ENCODE results near the gene PCGF3. TPM values are rescaled to one million over a fixed set of nuclear protein-coding genes. Genes with fewer than 3 reads are reported as not detected.

The PCGF3 gene
- total RNA-seq, 4 donors from 2014 or later, result 31.7 to 35.3 (median 34.7) TPM

DNA sequence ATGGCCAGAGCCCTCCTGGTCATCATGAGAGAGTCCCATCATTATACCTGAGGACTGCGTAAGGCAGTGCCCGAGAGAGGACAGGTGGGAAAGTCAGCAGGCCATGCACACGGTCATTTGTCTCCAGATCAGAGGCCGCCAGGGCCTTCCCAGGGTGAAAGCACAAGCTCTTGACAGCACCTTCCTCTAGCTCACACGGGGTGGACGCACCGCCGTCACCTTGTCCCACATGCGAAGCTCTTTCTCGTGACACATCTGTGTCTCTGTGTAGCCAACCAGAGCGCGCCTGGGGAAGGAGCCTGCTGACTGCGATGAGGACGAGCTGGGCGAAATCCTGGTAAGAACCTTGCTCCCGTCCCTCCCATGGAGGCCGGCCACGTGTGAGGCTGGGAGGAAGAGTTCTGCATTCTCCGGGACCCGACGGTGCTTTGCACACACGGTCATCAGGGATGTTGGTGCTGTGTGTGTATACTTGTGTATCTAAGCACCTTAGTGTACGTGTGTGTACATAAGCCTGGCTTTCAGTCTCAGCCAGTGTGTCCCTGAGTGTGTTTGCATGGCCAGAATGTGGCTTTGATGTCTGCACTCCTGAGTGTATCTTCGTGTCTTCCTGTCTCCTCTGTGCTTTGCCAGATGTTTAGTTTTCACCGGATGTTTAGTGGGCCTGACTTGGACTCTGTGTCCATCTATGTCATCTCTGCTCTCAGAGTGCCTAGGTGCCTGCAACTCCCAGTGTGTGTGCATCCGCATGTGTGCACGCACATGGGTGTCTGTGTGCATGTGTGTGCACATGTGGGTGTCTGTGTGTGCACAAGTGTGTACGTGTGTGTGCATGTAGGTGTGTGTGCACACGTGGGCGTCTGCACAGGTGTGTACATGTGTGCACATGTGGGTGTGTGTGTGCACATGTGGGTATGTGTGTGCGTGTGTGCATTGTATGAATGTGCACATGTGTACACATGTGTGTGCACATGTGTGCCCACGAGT lies 46.7 kb upstream of the PCGF3 start:
- Histone ChIP-seq H3K36me3 (no peaks in the 10 kb centered on the region), H3K9me3 (no peaks in the 10 kb centered on the region), H3K27ac (replicated peaks in 1 of 4) (no peak overlapping the region), H3K27me3 (peaks cover 0 to 43% (median 0%) of the 10 kb centered on the region in 4 donors), H3K4me1 (peaks cover 5 to 12% (median 12%) of the 10 kb centered on the region in 4 donors), H3K4me3 (no peak overlapping the region)
- WGBS, result 91% methylated on average over 30 of the region's 32 CpGs
- intact Hi-C loops (cut with DNase I), result no loop called here
- no peak for DNase-seq (ENCODE audit: extremely low spot score)
- no peak for TF ChIP-seq EP300 (IDR thresholded peaks at IDR 0.05)
- no peak for TF ChIP-seq POLR2A (IDR thresholded peaks at IDR 0.05; ENCODE audit: low read depth)
- TF ChIP-seq, protein P1, sequence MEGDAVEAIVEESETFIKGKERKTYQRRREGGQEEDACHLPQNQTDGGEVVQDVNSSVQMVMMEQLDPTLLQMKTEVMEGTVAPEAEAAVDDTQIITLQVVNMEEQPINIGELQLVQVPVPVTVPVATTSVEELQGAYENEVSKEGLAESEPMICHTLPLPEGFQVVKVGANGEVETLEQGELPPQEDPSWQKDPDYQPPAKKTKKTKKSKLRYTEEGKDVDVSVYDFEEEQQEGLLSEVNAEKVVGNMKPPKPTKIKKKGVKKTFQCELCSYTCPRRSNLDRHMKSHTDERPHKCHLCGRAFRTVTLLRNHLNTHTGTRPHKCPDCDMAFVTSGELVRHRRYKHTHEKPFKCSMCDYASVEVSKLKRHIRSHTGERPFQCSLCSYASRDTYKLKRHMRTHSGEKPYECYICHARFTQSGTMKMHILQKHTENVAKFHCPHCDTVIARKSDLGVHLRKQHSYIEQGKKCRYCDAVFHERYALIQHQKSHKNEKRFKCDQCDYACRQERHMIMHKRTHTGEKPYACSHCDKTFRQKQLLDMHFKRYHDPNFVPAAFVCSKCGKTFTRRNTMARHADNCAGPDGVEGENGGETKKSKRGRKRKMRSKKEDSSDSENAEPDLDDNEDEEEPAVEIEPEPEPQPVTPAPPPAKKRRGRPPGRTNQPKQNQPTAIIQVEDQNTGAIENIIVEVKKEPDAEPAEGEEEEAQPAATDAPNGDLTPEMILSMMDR (IDR thresholded peaks at IDR 0.05), result no peak

DNA sequence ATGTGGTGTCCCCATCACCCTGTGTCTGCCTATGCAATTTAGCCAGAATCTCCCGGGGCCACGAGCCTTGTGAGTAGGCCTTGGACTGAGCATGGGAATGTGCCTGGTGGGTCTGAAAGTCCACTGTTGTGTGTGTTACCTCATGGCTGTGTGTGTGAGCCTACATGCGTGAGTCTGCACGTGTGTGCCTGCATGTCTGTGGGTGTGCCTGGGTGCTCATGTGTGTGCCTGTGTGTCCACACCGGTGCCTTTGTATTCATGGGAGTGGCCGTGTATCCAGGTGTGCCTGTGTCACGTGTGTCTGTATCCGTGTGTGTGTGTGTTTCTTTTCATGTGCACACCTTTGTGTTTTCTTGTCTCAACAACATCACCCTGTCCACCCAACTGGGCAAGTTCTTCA lies 45.8 kb upstream of the PCGF3 start:
- WGBS, result 94% methylated on average over 6 of the region's 8 CpGs

DNA sequence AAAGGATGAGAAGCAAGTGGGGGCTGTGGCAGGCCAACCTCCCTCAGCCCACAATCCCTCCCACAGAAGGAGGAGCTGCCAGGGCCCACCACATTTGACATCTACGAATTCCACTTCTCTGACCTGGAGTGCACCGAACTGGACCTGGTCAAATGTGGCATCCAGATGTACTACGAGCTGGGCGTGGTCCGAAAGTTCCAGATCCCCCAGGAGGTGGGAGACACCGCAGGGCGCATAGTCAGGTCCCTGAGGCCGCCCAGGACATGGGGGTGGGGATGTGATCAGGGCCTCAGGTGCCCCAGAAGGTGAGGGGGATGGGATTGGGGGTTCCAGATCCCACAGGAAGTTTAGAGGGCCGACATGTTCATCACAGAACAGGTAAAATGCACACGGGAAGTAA lies 45.2 kb upstream of the PCGF3 start:
- H3K27ac ChIP-seq (replicated peaks in 1 of 4), result no peak overlapping the region
- H3K4me3 ChIP-seq, result no peak overlapping the region
- no peak for DNase-seq (ENCODE audit: extremely low spot score)
- intact Hi-C loops (cut with DNase I), result no loop called here
- H3K4me1 ChIP-seq, result peaks cover 5 to 20% (median 18%) of the 10 kb centered on the region in 4 donors
- 98% methylated on average over 9 of the region's 10 CpGs for WGBS
- H3K36me3 ChIP-seq, result no peaks in the 10 kb centered on the region
- H3K9me3 ChIP-seq, result no peaks in the 10 kb centered on the region
- peaks cover 0 to 41% (median 0%) of the 10 kb centered on the region in 4 donors for H3K27me3 ChIP-seq
- TF ChIP-seq POLR2AphosphoS5 (IDR thresholded peaks at IDR 0.05), result no peak
- TF ChIP-seq, protein P1 (IDR thresholded peaks at IDR 0.05), result no peak
- TF ChIP-seq POLR2A (IDR thresholded peaks at IDR 0.05; ENCODE audit: low read depth), result no peak
- no peak for TF ChIP-seq EP300 (IDR thresholded peaks at IDR 0.05)

More for the DNA sequence above, 45.8 kb upstream of the PCGF3 start:
- no peak overlapping the region for H3K27ac ChIP-seq (replicated peaks in 1 of 4)
- H3K36me3 ChIP-seq, result no peaks in the 10 kb centered on the region
- TF ChIP-seq POLR2A (IDR thresholded peaks at IDR 0.05; ENCODE audit: low read depth) (no peak), EP300 (IDR thresholded peaks at IDR 0.05) (no peak)
- TF ChIP-seq, protein P1 (IDR thresholded peaks at IDR 0.05), result no peak
- no peak for DNase-seq (ENCODE audit: extremely low spot score)
- no peaks in the 10 kb centered on the region for H3K9me3 ChIP-seq
- no peak overlapping the region for H3K4me3 ChIP-seq
- H3K4me1 ChIP-seq, result peaks cover 5 to 20% (median 18%) of the 10 kb centered on the region in 4 donors
- intact Hi-C loops (cut with DNase I), result no loop called here
- H3K27me3 ChIP-seq, result peaks cover 0 to 43% (median 0%) of the 10 kb centered on the region in 4 donors

DNA sequence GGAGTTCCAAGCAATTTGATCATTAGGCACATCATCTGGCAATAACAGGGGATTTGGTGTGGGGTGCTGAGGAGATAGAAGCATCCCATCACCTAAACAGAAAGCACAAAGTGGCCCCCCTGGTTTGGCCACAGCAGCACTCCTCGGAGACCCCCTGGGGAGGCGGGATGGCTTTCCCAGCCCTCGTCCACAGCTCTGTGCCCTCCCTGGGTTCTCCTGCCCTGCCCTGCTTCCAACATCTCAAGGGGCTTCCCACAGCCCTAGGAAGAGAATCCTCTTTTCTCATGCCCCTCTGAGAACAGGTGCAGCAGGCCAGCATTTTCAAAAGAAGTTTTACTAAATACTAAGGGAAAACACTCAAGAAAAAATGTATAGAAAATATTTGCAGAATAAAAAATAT lies 44.4 kb upstream of the PCGF3 start:
- DNase-seq (ENCODE audit: extremely low spot score), result no peak
- intact Hi-C loops (cut with DNase I), result no loop called here

More for the DNA sequence above, 44.4 kb upstream of the PCGF3 start:
- no peaks in the 10 kb centered on the region for H3K36me3 ChIP-seq
- H3K4me3 ChIP-seq, result no peak overlapping the region
- TF ChIP-seq POLR2AphosphoS5 (IDR thresholded peaks at IDR 0.05) (no peak), POLR2A (IDR thresholded peaks at IDR 0.05; ENCODE audit: low read depth) (no peak), EP300 (IDR thresholded peaks at IDR 0.05) (no peak)
- TF ChIP-seq, protein P1 (IDR thresholded peaks at IDR 0.05), result no peak
- H3K9me3 ChIP-seq, result no peaks in the 10 kb centered on the region
- WGBS, result 91% methylated on average over 3 of the region's 3 CpGs
- no peak overlapping the region for H3K27ac ChIP-seq (replicated peaks in 1 of 4)
- H3K27me3 ChIP-seq, result peaks cover 0 to 42% (median 0%) of the 10 kb centered on the region in 4 donors
- peaks cover 5 to 20% (median 18%) of the 10 kb centered on the region in 4 donors for H3K4me1 ChIP-seq

Data from esophagus muscularis mucosa (tissue), 4 donors.